HL-60/S4 treated with retinoic acid at 250 ng/mL for 4 days and 3 days (cell line): Measurements from ENCODE around the gene TCEA3.

Experiments
- in situ Hi-C: fragments of 300-500 bp; cut with MboI; formaldehyde crosslinking; loops from 2 replicates; pipeline ENCODE4 v1.7.0; 2022; ENCODE audit warnings: low sequenced_read_pairs

The TCEA3 gene

GRCh38 chr1:23424293-23425192, at the start of gene TCEA3:
Gene TCEA3 (minus strand): TSS chr1:23424748. CDS start chr1:23424633, 115 bp downstream.
- in situ Hi-C loops, result no loop called here

GRCh38 chr1:23473037-23473800, 48.7 kb upstream of the TCEA3 start:
- in situ Hi-C loops, result no loop called here

DNA sequence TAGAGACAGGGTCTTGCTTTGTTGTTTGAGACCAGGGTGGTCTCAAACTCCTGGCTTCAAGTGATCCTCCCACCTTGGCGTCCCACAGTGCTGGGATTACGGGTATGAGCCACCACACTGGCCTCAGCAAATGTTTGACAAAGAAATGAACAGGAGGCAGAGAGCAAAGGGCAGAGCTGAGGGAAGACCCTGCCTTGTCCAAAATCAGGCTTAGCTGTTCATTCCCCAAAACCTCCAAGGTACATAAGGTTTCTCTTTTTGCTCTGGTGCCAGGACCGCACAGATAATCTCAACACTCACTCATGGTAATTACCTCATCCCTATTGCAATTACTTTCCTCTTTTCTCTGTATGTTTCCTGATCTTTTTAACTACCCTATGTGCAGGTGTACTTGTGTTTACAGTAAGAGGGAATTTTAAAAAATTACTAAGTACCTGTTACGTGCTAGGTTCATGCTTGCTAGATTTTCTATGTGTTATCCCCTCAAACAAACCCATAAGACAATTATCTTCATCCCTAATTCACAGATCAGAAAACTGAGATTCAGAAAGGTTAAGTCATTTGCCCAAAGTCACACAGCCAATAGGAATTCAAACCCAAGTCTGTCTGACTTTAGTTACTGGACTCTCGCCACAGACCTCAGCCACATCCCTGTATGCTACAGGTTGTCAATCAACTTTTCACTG, 47.9 kb upstream of the TCEA3 start:
- in situ Hi-C loops, result no loop called here

DNA sequence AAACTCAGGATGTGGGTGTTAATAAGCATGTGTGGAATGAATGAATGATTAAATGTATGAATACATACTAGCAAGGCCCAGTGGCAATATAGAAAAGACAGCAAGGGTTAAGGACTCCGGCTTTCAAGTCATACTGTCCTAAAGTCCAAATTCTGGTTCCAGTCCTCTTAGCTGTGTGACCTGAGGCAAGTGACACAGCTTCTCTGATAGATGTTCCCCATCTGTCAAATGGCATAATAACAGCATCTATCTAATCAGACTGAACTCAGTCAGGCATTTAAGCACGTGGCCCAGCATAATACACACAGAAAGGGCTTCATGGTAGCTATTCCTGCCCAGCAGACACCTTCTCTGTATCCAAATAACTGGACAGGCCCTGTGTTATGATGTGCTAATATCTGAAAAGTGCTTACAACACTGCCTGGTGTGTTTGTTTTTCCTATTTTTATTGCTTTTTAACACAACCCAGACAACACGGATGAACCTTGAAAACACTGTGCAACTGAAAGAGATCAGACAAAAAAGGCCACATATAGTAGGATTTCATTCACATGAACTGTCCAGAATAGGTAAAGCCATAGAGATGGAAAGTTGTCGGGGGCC, 47.0 kb upstream of the TCEA3 start:
- in situ Hi-C loops, result no loop called here

- in situ Hi-C loops, result no loop called here
These were observed 45.9 kb upstream of the TCEA3 start for GRCh38 chr1:23470282-23471070.

DNA sequence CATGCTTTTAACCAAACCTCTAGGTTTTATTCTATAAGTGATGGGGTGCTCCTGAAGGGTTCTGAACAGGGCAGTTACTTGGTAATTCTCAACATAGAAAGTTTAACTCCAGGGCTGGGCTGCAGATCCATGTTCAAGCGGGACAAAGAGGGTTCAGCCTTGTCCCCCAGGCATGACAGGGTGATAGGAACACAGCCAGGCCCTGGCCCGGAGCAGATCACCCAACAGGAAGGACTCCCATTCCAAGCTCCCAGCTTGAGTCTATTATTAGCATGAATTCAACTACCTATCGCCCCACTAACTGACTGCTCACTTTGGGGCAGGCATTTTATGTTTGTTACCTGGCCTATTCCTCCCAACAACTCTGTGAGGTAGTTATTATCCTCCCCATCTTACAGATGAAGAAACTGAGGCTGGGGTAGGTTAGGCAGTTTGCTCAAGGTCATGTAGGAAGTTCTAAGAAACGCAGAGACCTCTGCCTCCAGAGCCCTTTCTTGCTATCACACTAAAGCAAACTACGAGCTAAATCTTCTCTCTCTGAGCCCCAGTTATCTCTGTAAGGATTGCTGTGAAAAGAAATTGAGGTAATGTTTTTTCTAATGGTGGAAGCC, 44.9 kb upstream of the TCEA3 start:
- in situ Hi-C loops, result no loop called here

GRCh38 chr1:23466423-23466989, 42.0 kb upstream of the TCEA3 start:
- in situ Hi-C loops, result no loop called here

- in situ Hi-C loops, result no loop called here
These were observed 38.7 kb upstream of the TCEA3 start for GRCh38 chr1:23463286-23463685.

DNA sequence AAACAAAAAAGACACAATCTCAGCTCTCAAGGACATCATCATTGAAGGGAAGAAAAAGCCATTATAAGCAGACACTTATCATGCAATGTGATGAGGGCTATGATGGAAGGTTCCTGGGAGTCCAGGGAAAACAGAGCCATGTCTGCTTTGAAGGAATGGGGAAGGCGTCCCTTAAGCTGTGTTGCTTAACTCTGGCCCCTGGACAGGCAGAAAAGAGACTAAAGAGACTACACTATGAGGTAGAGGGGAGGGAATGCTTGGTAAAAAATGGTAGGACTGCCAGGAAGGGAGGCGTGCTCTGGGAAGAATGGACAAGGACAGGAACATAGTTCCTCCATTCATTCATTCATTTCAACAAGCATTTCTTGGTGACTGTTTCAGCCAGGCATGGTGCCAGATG, 38.2 kb upstream of the TCEA3 start:
- in situ Hi-C loops, result no loop called here

GRCh38 chr1:23461050-23461449, 36.5 kb upstream of the TCEA3 start:
- in situ Hi-C loops, result no loop called here

DNA sequence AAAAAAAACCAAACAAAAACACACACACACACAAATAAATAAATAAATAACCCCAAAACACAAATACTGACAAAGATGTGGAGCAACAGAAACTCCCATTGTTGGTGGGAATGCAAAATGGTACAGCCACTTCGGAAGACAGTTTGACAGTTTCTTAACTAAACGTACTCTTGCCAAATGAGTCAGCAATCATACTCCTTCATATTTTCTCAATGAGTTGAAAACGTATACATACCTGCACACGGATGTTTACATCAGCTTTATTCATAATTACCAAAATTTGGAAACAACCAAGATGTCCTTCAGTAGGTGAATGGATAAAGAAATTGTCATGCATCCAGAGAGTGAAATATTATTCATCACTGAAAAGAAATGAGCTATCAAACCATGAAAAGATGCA, 36.0 kb upstream of the TCEA3 start:
- in situ Hi-C loops, result no loop called here

- in situ Hi-C loops, result no loop called here
These were observed 34.8 kb upstream of the TCEA3 start for GRCh38 chr1:23459338-23459757.

DNA sequence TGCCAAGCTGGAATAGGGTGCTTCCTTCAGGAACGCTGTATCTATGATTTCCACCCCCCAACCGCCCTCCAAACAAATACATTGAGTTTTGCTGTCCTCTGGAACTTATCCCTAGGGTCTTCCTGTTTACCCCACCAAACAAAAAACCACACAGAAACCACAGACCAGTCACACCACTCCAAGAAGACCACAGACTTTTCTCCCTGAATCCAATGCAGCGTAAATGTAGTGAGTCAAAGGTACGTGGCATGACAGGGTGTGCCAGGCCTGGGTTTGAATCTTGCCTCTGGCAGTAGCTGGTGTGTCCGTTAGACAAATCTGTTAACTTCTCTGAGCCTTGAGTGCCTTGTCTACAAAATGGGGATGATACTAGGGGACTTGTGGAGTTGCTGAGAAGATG, 31.7 kb upstream of the TCEA3 start:
- in situ Hi-C loops, result no loop called here

GRCh38 chr1:23453455-23454000, 29.0 kb upstream of the TCEA3 start:
- in situ Hi-C loops, result no loop called here

DNA sequence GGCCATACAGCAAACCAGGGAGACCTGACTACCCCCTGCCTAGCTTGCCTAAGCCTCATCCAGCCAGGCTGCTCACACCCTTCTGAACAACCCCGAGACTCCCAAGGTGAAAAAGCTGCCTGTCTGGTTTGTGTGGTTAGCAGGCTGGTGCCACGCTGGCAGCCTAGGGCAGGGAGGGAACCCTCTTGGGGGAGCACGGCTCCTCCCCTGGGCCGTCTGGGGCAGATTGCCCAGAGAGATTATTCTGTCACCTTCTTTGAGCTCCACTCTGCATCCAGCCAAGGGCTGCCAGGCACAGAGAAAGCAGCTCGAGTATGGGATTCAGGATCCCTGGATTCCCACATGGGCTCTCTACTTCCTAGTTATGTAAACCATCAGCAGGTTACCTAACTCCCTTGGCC, 27.5 kb upstream of the TCEA3 start:
- in situ Hi-C loops, result no loop called here

GRCh38 chr1:23451441-23451840, 26.9 kb upstream of the TCEA3 start:
- in situ Hi-C loops, result no loop called here

DNA sequence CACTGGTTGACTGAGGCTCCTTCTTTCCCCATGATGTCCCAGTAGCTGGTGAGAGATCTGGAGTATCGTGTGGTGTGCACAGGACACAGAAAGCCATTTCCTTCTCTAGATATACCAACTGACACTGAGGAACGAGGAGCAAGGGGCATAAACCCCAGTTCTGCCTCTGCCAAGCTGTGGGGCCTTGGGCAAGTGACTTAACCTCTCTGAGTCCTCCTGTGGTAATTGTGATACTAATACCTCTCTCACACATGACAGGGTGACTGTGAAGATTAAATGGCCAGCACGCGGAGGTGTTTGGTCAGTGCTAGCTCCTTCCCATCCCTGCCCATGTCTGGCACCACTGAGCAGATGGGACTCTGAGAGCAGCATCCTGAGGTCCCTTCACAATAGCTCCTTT, 26.3 kb upstream of the TCEA3 start:
- in situ Hi-C loops, result no loop called here

GRCh38 chr1:23449958-23450357, 25.4 kb upstream of the TCEA3 start:
- in situ Hi-C loops, result no loop called here

DNA sequence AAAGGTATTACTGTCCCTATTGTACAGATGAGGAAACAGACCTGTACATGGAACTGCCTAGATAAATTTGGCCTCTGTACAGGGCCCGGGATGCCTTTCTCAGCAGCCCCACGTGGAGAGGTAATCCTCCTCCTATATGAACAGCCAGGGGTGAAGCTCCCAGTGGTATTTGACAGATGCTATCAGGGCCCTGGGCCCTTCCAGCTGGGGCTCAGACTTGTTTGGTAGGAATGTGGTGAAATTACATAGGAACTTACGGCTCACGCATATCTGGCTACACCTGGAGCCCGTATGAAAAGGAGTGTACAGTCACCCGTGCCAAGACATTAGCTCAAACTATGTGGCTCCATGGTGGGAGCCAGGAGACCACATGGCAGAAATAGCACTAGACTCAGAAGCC, 24.8 kb upstream of the TCEA3 start:
- in situ Hi-C loops, result no loop called here
